OCI-LY3 (cell line): ENCODE results near the gene CEP68.
"Not testable (repeated sequence)": the region's sequence is repeated elsewhere in the genome, so short reads cannot be mapped to it uniquely, and the experiment has no call there.

ENCODE experiments used
- H2AFZ ChIP-seq: fragments of 200-600, 300-600 bp; shearing (Covaris generic); 2 replicates; pipeline ENCODE4 v1.6.0; 2014; ENCODE audit warnings: antibody characterized with exemption, low read depth, low read length
- H3K27ac ChIP-seq: fragments of 200-600, 300-600 bp; sonication (generic); 2 replicates; pipeline ENCODE4 v1.5.1; 2014; ENCODE audit warnings: mild to moderate bottlenecking, low read length, moderate library complexity, mixed read lengths
- H3K27me3 ChIP-seq: fragments of 200-600, 300-600 bp; sonication (generic); 2 replicates; pipeline ENCODE4 v1.6.1; 2014; ENCODE audit warnings: low read depth, low read length, mixed read lengths
- H3K36me3 ChIP-seq: fragments of 200-600, 300-600 bp; sonication (generic); replicated peaks from 2 replicates; pipeline ENCODE3; 2014; ENCODE audit warnings: low read depth, low read length, mixed read lengths
- H3K4me1 ChIP-seq: fragments of 300-600, 200-600 bp; sonication (generic); 2 replicates; pipeline ENCODE4 v1.6.1; 2014; ENCODE audit warnings: low read length, mixed read lengths
- H3K4me2 ChIP-seq: fragments of 200-600, 300-600 bp; sonication (generic); 2 replicates; pipeline ENCODE4 v1.6.1; 2014; ENCODE audit warnings: low read length, mixed read lengths
- H3K4me3 ChIP-seq: fragments of 300-600, 200-600 bp; sonication (generic); 2 replicates; pipeline ENCODE4 v1.5.1; 2014; ENCODE audit warnings: antibody characterized with exemption, mild to moderate bottlenecking, low read length, moderate library complexity
- H3K79me2 ChIP-seq: fragments of 300-600, 200-600 bp; shearing (Covaris generic); 2 replicates; pipeline ENCODE4 v1.6.1; 2014; ENCODE audit warnings: mild to moderate bottlenecking, low read length, mixed read lengths
- H3K9ac ChIP-seq: fragments of 300-600, 200-600 bp; shearing (Covaris generic); 2 replicates; pipeline ENCODE4 v1.6.0; 2014; ENCODE audit warnings: mild to moderate bottlenecking, low read length, moderate library complexity
- H3K9me3 ChIP-seq: fragments of 200-600, 300-600 bp; shearing (Covaris generic); 2 replicates; pipeline ENCODE4 v1.6.1; 2014; ENCODE audit warnings: low read length, mixed read lengths; ENCODE audit not compliant: insufficient read depth
- H4K20me1 ChIP-seq: fragments of 200-600, 300-600 bp; sonication (generic); 2 replicates; pipeline ENCODE4 v1.6.1; 2016; ENCODE audit warnings: low read length, mixed read lengths; ENCODE audit not compliant: insufficient read depth
- EZH2phosphoT487 ChIP-seq: fragments of 200-600 bp; shearing (Covaris generic); IDR thresholded peaks from 2 replicates; pipeline ENCODE4 v1.6.1; 2018; ENCODE audit warnings: antibody characterized with exemption, mixed run types, low read depth
- TF ChIP-seq, protein P1 (sequence below): fragments of 200-600, 300-600 bp; sonication (generic); IDR thresholded peaks from 2 replicates; pipeline ENCODE4 v1.5.1; 2014; ENCODE audit warnings: antibody characterized with exemption, low read length, low read depth

The CEP68 gene

DNA sequence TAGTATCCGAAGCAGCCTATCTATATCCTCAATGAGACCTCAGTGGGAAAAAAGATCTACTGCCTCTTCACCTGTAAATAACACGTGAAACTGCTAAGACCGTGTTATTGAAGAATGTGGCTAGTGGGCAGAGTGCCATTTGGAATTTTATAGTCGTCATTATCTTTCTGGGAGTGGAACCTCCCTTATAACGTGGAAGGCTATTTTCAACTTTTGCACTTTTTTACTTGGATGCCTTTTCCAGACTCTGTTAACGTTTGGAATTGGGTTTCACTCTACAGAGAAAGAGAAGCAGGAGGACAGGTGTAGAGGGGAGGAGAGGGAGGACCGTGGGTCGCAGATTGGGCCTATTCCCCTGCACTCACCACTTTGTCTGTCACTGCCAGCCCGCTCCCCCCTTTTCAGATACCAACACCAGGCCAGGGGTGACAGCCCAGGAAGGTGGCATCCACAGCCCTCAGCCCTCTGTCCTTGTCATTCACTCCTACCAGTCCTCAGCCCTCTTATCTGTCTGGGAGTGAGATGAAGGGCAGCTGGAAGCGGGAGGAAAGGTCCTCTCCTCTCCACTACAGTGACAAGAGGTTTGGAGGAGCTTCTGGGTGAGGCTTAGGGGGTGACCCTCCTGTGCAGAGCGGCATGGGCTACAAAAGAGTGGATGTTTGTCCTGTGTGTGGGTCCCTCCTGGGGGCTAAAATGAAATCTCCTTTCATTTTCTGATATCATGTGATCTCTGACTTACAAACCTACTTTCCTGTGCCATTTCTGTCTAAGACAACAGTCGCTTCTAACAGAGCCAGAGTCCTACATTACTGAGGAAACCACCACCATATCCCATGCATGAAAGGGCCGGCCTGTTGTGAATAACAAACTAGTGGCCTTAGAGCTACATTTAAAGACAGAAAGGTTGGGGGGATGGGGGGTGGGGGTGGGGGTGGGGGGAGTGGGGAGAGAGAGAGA, 23.9 kb upstream of the CEP68 start:
- no peaks in the 10 kb centered on the region for H3K27me3 ChIP-seq
- TF ChIP-seq, protein P1, sequence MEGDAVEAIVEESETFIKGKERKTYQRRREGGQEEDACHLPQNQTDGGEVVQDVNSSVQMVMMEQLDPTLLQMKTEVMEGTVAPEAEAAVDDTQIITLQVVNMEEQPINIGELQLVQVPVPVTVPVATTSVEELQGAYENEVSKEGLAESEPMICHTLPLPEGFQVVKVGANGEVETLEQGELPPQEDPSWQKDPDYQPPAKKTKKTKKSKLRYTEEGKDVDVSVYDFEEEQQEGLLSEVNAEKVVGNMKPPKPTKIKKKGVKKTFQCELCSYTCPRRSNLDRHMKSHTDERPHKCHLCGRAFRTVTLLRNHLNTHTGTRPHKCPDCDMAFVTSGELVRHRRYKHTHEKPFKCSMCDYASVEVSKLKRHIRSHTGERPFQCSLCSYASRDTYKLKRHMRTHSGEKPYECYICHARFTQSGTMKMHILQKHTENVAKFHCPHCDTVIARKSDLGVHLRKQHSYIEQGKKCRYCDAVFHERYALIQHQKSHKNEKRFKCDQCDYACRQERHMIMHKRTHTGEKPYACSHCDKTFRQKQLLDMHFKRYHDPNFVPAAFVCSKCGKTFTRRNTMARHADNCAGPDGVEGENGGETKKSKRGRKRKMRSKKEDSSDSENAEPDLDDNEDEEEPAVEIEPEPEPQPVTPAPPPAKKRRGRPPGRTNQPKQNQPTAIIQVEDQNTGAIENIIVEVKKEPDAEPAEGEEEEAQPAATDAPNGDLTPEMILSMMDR, result no peak
- no peak for TF ChIP-seq EZH2phosphoT487
- no peaks in the 10 kb centered on the region for H3K9me3 ChIP-seq
- no peaks in the 10 kb centered on the region for H3K36me3 ChIP-seq
- H2AFZ ChIP-seq, result no peak overlapping the region
- no peak overlapping the region for H3K9ac ChIP-seq
- no peaks in the 10 kb centered on the region for H4K20me1 ChIP-seq
- H3K4me2 ChIP-seq, result peak overlapping the region; percentile 70
- peak overlapping the region; percentile 44; the same call in 1 of the 2 replicates for H3K4me3 ChIP-seq
- peaks cover 49% of the 10 kb centered on the region for H3K4me1 ChIP-seq
- peak overlapping the region; percentile 53; the same call in 1 of the 2 replicates for H3K27ac ChIP-seq
- no peaks in the 10 kb centered on the region for H3K79me2 ChIP-seq

DNA sequence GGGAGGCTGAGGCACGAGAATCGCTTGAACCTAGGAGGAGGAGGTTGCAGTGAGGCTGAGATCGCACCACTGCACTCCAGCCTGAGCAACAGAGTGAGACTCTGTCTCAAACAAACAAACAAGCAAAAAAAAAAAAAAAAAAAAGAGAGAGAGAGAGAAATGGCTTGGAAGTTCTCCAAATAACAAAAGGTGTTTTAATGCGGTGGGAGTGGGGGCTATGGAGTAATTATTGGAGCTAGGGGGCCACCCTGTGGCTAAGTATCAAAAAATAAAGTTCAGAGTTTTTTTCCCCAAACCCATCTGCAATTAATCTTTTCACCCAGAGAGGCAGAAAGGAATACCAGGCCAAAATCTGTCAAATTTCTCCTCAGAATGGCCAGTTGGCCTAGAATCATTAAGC, 23.0 kb upstream of the CEP68 start:
- no peak overlapping the region for H3K27ac ChIP-seq
- no peaks in the 10 kb centered on the region for H4K20me1 ChIP-seq
- H3K9ac ChIP-seq, result no peak overlapping the region
- TF ChIP-seq, protein P1, result peak; percentile 47
- no peak for TF ChIP-seq EZH2phosphoT487
- H3K36me3 ChIP-seq, result no peaks in the 10 kb centered on the region
- no peak overlapping the region for H2AFZ ChIP-seq
- no peak overlapping the region for H3K4me2 ChIP-seq
- H3K27me3 ChIP-seq, result no peaks in the 10 kb centered on the region
- H3K9me3 ChIP-seq, result no peaks in the 10 kb centered on the region
- no peaks in the 10 kb centered on the region for H3K79me2 ChIP-seq
- H3K4me1 ChIP-seq, result peaks cover 40% of the 10 kb centered on the region
- H3K4me3 ChIP-seq, result no peak overlapping the region

DNA sequence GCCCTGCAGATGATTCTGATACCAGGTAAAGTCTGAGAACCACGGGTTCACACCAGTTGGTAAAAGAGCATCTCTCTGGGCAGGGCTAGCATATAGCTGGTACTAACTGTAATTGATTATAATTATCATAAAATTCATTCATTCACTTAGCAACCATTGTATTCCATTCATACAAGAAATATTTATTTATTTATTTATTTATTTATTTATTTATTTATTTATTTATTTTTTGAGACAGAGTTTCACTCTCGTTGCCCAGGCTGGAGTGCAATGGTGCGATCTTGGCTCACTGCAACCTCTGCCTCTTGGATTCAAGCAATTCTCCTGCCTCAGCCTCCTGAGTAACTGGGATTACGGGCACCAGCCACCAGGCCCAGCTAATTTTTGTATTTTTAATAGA, 22.5 kb upstream of the CEP68 start:
- not testable (repeated sequence) for H3K27ac ChIP-seq, H3K36me3 ChIP-seq, H4K20me1 ChIP-seq, H3K9me3 ChIP-seq, H2AFZ ChIP-seq, H3K27me3 ChIP-seq, H3K4me2 ChIP-seq, H3K9ac ChIP-seq, H3K4me3 ChIP-seq, H3K79me2 ChIP-seq
- H3K4me1 ChIP-seq, result peaks cover 36% of the 10 kb centered on the region

DNA sequence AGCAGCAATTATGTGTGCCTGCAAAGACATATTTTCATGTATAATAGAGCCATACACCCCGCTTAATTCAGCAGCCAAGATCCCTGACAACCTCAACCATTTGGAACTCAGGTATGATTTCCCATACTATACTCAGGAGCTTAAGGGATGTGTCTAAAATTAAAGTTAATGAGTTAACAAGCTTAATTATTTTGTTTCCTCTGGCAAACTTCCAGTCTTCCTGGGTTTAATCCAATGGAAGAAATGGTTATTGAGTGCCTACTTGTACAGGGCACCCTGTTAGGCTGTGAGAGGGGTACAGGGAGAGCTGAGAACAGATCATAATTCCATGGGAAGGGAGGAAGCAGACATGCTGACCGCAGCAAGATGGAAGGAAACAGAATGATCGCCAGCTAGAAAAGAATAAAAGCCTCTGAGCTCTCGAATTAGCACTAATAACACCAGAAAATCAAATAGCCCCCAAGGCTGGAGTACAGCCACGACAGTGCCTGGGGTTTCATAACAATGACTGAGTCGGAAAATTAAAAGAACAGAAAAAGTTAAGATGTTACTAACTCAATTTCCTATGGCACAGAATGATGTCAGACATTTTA, 20.8 kb upstream of the CEP68 start:
- TF ChIP-seq, protein P1, result no peak
- no peak for TF ChIP-seq EZH2phosphoT487
- H3K9ac ChIP-seq, result no peak overlapping the region
- no peak overlapping the region for H3K27ac ChIP-seq
- H2AFZ ChIP-seq, result no peak overlapping the region
- H3K9me3 ChIP-seq, result no peaks in the 10 kb centered on the region
- no peaks in the 10 kb centered on the region for H3K36me3 ChIP-seq
- no peaks in the 10 kb centered on the region for H4K20me1 ChIP-seq
- H3K4me2 ChIP-seq, result no peak overlapping the region
- H3K79me2 ChIP-seq, result no peaks in the 10 kb centered on the region
- H3K27me3 ChIP-seq, result no peaks in the 10 kb centered on the region
- H3K4me1 ChIP-seq, result peaks cover 31% of the 10 kb centered on the region
- no peak overlapping the region for H3K4me3 ChIP-seq
